WI38 (cell line): ENCODE results near the gene GPR142.
"Not testable (repeated sequence)": the region's sequence is repeated elsewhere in the genome, so short reads cannot be mapped to it uniquely, and the experiment has no call there.

Experiments used
- H3K4me3 ChIP-seq: 2 replicates; pipeline ENCODE4 v1.5.1; 2011; ENCODE audit warnings: low read depth, mild to moderate bottlenecking, control low read depth, low read length
- CTCF ChIP-seq: IDR thresholded peaks from 2 replicates; pipeline ENCODE4 v1.5.1; 2012; ENCODE audit warnings: low read depth, mild to moderate bottlenecking, control low read depth, low read length

The GPR142 gene

DNA sequence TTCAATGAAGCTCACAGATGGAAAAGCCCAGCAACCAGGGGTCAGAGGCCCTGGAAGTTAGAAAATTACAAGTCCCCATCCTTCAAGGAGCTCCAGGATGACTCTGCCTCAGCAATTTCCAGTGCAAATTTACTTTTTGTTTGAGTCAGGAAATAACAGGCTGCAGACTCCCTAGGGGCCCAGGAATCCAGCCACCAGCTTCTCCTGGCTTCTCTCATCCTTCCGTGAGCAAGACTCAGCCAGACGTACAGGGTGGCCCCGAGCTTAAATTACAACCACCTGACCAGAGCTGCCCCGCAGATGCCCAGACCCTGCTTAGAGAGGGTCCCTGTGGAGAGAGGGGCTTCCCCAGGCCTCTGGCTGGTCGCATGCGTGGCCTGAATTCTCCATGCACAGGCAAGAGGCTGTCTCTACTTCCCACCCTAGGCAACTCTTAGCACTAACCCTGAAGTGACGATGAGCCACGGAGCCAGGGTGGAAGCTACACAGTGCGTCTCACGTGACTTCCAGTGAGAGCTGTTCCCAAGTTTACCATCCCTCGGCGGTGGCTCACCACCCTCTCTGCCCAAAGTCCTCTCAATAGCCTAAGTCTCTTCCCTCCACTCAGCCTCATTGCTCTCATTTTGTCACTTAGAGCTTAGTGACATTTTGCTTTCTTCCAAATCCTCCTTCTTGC lies 27.1 kb downstream of the GPR142 start:
- no peak for TF ChIP-seq CTCF
- no peak overlapping the region for H3K4me3 ChIP-seq

GRCh38 chr17:74394977-74395376 lies 27.7 kb downstream of the GPR142 start:
- H3K4me3 ChIP-seq: no peak overlapping the region
- TF ChIP-seq CTCF: no peak

GRCh38 chr17:74396567-74396966 lies 29.3 kb downstream of the GPR142 start:
- no peak for TF ChIP-seq CTCF
- H3K4me3 ChIP-seq: no peak overlapping the region

DNA sequence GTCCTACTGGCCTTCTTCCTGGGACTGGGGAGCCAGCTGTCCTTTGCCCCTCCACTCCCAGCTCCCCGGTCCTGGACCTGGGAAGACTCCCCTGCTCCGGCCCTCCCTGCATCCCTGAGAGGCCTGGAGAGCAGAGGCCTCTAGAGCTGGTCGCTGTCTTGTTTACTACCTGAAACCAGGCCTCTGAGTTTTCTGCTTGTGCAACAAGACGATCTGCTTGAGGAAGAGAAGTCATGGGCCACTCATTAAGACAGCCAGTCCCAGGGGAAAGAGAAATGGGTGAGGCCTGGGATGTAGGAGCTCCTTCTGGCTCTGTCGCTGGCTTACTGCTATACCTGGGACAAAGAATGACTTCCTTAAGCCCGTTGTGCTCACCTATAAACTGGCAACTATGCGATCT lies 34.7 kb downstream of the GPR142 start:
- no peak overlapping the region for H3K4me3 ChIP-seq
- TF ChIP-seq CTCF: no peak

GRCh38 chr17:74403512-74404137 lies 36.3 kb downstream of the GPR142 start:
- no peak overlapping the region for H3K4me3 ChIP-seq
- TF ChIP-seq CTCF: no peak

DNA sequence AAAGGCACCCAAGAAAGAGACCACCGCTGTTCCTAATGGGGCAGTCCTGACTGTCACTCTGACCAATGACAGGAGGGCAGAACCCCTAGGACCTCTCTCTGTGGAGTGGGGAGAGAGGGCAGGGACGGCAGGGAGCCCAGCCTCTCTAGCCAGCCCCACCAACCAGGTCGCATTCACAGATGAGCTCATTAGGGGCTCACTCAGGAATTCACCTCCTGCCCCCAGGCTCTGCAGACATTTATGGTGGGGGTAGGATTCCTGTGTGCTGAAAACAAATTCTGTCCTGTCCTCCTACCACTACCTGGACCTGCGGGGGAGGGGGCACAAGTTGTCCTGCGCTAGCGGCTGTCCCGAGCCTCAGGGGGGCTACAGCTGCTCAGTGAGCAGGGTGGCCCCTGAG lies 36.9 kb downstream of the GPR142 start:
- no peak overlapping the region for H3K4me3 ChIP-seq
- TF ChIP-seq CTCF: no peak

GRCh38 chr17:74404789-74405188 lies 37.5 kb downstream of the GPR142 start:
- TF ChIP-seq CTCF: no peak
- no peak overlapping the region for H3K4me3 ChIP-seq

- H3K4me3 ChIP-seq: not testable (repeated sequence)
Observed at GRCh38 chr17:74405311-74405710, 38.0 kb downstream of the GPR142 start.
